GM19043 (cell line): Measurements from ENCODE around the gene GRIN2A.

Experiments used
- ATAC-seq: cut with Tn5 transposase; IDR thresholded peaks from one replicate; pipeline ENCODE4 v1.9.1; 2021; ENCODE audit warnings: low read depth; ENCODE audit not compliant: unreplicated experiment

Gene GRIN2A

GRCh38 chr16:9932919-9933653 lies 249.1 kb downstream of the GRIN2A start:
- no peak for ATAC-seq

DNA sequence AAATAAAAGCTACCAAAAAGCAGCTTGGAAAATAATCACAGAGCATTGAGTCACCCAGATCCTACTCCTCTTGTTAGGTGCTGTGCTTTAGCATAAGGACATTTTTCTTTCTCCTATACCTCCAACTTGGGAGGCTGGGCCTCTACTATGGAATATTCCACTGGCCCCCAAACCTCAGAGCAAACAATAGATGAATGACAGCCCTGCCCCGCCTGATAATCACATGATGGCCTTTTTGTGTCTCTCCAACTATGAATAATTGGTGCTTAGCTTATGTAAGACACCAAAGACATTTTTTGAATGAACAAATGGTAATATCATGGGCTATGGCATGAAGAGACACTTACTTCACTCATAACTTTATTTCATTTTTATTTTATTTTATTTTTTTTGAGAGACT lies 250.2 kb downstream of the GRIN2A start:
- ATAC-seq = no peak

DNA sequence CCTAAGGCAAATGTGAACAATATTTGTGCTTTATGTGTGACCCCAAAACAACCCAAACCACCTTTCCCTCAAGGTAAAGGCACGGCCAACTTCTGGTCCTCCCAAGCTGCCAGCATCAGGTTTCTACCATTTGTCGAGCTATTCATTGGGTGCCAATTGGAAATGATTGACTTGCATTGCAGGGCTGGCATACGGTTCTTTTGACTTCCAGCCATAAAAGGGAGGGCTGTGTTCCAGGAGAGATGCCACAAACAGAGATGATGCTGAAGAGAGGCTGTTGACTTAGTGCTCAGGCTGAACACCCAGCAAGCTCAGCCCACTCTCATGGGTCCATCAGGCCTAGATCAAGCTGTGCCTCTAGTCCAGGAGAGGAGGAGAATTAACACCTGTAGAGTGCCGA lies 252.4 kb downstream of the GRIN2A start:
- ATAC-seq = no peak

DNA sequence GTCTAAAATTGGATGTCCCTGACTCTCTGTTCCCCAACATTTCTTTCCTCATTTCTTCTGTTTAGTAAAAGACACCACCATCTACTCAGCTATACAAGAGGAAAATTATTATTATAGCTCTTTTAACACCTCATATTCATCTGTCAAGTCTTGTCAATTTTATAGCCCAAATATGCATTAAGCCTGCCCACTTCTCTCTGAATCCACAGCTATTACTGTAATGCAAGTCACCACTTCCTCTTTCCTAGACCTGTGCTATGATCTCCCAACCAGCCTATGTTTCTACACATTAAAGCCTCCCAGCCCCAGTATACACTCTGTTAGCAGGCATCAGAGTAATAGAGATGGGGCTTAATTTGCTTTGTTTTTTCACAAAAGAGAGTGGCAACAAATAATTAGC lies 252.9 kb downstream of the GRIN2A start:
- peak; percentile 66 for ATAC-seq

- ATAC-seq = no peak
Measured at GRCh38 chr16:9922441-9922840, 259.8 kb downstream of the GRIN2A start.

DNA sequence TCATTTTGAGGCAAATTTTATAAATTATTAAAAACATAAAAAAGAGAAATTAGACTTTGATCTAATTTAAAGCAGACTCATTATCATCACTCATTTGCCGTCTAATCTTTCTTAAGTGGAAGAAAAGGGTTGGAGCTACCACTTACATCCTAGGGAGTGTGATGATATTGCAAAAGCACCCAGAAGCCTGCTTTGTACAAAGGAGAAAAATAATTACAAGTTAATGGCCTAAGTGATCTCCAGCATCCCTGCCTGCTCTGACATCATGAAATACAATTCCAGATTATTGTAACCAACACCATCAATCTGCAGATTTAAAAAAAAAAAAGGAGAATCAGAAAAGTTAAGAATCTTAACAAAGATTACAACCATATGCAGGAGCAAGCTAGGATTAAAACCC lies 260.2 kb downstream of the GRIN2A start:
- ATAC-seq = no peak

DNA sequence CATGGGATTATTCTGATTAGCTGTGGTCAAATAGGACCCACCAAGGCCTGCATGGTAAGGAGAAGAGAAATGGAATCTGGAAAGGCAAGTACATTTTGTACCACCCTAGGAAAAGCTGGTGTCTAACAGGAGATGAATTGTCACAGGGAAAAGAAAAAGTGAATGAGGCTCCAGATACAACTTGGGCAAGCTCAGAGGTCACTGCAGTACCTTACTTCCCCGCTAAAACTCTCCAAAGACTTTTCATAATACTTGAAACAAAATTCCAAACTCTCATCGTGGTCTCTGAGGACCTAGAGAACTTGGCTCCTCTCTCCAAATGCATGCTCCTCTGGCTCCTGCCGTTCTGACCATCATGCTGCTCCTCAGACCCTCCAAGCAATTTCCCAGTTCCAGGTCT lies 262.8 kb downstream of the GRIN2A start:
- ATAC-seq = no peak

DNA sequence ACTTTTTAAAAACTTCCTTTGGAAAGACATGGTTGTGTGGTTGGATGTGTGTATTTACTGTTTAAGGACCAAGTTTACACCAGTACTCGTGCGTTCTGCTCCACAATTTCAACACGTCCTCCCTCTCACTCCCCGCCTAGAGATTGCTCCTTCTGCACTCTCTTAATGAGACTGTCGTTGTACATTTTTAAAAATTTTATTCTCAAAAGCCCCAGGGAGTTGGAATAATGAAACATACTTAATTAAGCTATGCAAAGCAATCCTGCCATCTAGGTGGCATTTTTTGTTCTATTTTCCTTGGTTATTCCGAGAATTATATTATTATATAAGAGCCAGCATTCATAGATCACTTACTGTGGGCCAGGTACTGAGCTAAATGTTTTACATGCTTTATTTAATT lies 264.5 kb downstream of the GRIN2A start:
- ATAC-seq = no peak

GRCh38 chr16:9913604-9914326 lies 268.5 kb downstream of the GRIN2A start:
- ATAC-seq = no peak

- ATAC-seq = no peak
Measured at GRCh38 chr16:9911989-9912388, 270.2 kb downstream of the GRIN2A start.

- no peak for ATAC-seq
Measured at GRCh38 chr16:9911231-9911630, 271.0 kb downstream of the GRIN2A start.

DNA sequence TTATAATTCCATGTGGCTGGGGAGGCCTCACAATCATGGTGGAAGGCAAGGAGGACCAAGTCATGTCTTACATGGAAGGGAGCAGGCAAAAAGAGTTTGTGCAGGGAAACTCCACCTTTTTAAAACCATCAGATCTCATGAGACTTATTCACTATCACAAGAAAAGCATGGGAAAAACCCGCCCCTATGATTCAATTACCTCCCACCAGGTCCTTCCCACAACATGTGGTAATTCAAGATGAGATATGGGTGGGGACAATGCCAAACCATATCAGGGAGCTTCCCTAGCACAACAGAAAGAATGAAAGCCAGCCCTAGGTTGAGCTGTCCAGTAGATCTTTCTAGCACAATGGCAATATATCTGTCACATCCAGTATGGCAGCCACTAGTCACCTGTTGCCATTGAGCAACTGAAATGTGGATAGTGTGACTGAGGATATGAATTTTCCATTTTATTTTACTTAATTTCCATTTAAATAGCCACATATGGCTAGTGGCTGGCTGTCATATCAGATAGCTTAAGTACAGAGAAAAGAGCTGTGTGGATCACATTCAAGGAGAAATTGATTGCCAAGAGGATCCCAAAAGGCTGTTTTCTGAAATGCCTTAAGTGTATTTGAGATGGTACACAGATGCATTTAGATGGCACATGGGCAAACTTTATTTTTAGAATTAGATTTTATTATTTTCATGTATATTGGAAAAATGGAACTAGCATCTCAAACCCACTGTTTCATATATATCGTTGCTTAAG lies 273.0 kb downstream of the GRIN2A start:
- ATAC-seq = no peak

- ATAC-seq = no peak
Measured at GRCh38 chr16:9908613-9909012, 273.6 kb downstream of the GRIN2A start.

GRCh38 chr16:9907752-9908151 lies 274.5 kb downstream of the GRIN2A start:
- no peak for ATAC-seq

DNA sequence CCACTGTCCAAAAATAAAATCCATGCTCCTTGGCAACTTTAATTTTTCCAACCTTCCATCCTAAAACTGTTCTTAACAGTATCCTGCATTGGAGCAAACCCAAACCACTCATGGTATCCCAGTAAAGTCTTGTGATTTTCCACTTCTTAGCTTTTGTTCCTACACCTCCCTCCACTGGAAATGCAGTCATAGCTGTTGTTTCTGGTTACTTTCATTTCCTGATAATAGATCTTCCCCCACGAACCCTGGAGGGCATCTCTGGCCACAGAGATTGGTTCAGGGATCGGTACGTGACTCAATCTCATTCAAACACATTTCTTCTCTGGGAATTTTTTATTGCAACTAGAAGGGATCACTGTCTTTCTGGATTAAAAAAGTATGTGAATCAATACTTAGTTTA lies 276.0 kb downstream of the GRIN2A start:
- no peak for ATAC-seq

DNA sequence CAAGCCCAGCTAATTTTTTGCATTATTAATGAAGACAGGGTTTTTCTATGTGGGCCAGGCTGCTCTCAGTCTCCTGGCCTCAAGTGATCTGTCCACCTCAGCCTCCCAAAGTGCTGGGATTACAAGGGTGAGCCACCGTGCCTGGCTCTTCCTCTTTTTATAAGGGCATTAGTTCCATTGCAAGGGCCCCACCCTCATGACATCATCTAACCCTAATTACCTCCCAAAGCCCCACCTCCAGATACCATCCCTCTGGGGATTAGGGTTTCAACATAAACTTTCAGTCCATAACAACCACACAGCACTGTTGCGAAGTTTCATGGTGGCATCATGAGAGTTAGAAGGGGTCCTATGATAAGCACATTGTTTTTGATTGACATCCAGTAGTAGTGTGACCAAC lies 277.7 kb downstream of the GRIN2A start:
- no peak for ATAC-seq

DNA sequence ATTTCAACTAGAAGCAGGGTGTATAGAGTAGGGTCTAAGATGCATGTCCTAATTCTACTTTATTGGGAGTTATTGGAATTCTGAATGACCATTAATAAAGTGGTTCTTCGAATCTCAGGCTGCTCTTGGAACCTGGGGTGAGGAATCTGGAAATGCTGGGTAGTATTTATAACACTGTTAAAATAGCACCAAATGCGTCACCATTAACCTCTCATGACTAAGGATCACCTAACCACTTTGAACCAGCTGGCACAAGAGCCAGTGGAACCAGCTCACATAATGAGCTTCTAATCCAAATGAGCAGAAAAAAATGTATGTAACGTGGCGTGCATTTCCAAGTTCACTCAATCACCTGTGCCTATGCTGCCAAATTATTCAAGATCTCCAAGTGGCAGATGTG lies 281.7 kb downstream of the GRIN2A start:
- ATAC-seq = no peak

GRCh38 chr16:9898555-9898954 lies 283.7 kb downstream of the GRIN2A start:
- no peak for ATAC-seq

DNA sequence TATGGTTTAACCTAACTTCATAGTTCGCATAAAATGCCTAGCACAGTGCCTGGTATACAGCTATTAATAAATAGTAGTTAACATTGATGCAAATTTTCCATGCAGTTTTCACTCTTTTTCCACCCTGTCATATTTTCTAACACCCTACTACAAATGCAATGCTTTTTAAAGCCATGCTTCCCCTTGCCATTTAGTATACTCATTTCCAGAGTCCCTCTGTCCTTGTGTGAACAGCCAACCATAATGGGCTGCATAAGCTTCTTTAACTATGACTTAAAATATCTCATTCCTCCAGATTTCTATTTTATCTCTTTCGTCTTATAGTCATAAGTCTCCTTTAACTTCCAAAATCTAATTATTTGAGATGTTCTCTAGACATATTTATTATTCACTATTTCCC lies 284.1 kb downstream of the GRIN2A start:
- no peak for ATAC-seq

- no peak for ATAC-seq
Measured at GRCh38 chr16:9895817-9896216, 286.4 kb downstream of the GRIN2A start.

- ATAC-seq = no peak
Measured at GRCh38 chr16:9885876-9886275, 296.4 kb downstream of the GRIN2A start.

- no peak for ATAC-seq
Measured at GRCh38 chr16:9885467-9885866, 296.8 kb downstream of the GRIN2A start.
